ENCODE measurements around the gene MDGA2. TPM values are rescaled to one million over a fixed set of nuclear protein-coding genes. Genes with fewer than 3 reads are reported as not detected.
"Not testable (repeated sequence)": the region's sequence is repeated elsewhere in the genome, so short reads cannot be mapped to it uniquely, and the experiment has no call there.

The MDGA2 gene
- total RNA-seq, 1 donor from 2014 or later = not detected

GRCh38 chr14:47637753-47638152, 37.7 kb downstream of the MDGA2 start:
- DNase-seq (no peak), ATAC-seq (ENCODE audit: poor library complexity) (no peak)
- intact Hi-C loops (cut with DNase I) = no loop called here

- ATAC-seq (ENCODE audit: poor library complexity) (no peak), DNase-seq (no peak)
- intact Hi-C loops (cut with DNase I) = no loop called here
Measured at GRCh38 chr14:47626151-47627035, 49.0 kb downstream of the MDGA2 start.

GRCh38 chr14:47624126-47624525, 51.3 kb downstream of the MDGA2 start:
- DNase-seq; intact Hi-C loops (cut with DNase I); ATAC-seq (ENCODE audit: poor library complexity): not testable (repeated sequence)

DNA sequence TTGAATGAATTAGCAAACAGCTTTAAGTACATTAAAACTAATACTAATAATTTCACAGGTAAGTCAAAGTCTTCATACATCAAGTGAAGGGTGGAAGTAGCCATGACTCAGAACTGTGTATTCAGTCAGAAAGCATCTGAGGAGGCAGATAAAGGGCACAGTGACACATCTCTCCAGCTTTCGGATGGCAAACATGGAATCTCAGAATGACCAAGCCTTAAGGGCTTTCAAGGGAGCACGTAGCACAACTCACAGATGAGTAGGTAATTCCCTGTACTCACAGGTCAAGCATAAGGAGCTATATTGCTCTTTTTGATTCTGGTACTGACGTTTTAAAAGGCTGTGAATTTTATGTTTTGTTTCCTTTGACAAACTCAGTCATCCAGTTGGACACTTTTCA, 56.0 kb downstream of the MDGA2 start:
- no peak for ATAC-seq (ENCODE audit: poor library complexity)
- no peak for DNase-seq
- intact Hi-C loops (cut with DNase I) = no loop called here

DNA sequence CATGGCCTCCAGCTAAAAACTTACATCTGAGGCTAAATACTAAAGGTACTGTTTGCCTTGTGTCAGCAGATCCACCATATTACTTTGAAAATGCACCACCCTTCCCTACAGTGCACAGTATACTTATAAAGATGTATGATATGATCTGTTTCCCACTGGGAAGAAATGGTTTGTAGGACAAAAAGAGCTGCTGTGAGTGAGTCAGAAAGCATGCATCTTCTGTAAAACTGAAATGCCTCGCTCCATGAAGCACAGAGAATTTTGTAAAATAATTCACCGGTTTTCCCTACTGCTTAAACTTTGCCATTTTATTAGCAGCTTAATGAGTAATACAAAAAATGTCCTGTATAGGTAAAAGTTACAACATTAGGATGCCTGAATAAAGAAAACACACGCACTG, 68.8 kb downstream of the MDGA2 start:
- no peak for DNase-seq
- ATAC-seq (ENCODE audit: poor library complexity) = no peak
- intact Hi-C loops (cut with DNase I) = no loop called here

DNA sequence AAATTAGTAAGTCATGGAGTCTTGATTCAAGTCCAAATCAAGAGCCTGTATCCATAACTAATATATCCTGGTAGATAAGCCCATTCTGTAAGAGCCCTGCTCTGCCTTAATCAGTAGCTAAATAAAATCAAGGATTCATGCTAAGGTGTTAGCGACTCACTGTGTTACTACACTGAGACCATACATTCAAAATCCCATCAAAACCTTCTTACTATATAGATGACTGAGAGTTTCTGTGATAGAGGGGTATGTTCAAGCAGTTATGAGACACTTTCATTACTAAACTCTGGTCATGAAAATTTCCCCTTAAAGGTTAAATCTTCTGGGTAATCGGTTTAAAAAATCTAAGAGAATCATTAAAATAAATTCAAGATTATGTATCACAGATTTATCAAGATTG, 78.5 kb downstream of the MDGA2 start:
- DNase-seq (no peak), ATAC-seq (ENCODE audit: poor library complexity) (no peak)
- intact Hi-C loops (cut with DNase I) = no loop called here

- DNase-seq (no peak), ATAC-seq (ENCODE audit: poor library complexity) (no peak)
- intact Hi-C loops (cut with DNase I) = no loop called here
Measured at GRCh38 chr14:47596232-47596631, 79.2 kb downstream of the MDGA2 start.

DNA sequence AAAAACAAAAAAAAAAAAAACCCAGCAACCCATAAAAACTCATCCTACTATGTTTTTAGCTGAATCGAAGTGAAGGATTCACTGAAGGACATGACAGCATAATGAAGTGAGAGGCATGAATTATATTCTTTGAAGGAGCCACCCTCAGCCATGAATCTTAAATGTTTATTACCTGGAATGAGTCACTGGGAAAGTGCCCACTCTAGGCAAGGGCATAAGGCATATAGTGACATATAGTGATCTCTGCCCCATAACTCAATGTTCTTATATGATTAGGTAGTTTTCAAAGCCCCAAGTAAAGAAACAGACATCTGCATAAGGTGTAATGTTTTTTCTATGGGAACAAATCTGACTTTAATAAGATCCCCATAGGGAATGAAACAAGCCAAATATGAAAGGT, 79.9 kb downstream of the MDGA2 start:
- intact Hi-C loops (cut with DNase I) = no loop called here
- DNase-seq (no peak), ATAC-seq (ENCODE audit: poor library complexity) (no peak)

GRCh38 chr14:47590767-47591495, 84.5 kb downstream of the MDGA2 start:
- intact Hi-C loops (cut with DNase I) = no loop called here
- DNase-seq (no peak), ATAC-seq (ENCODE audit: poor library complexity) (no peak)

- intact Hi-C loops (cut with DNase I) = no loop called here
- no peak for DNase-seq
- ATAC-seq (ENCODE audit: poor library complexity) = no peak
Measured at GRCh38 chr14:47585447-47585846, 90.0 kb downstream of the MDGA2 start.

- intact Hi-C loops (cut with DNase I) = no loop called here
- ATAC-seq (ENCODE audit: poor library complexity) = no peak
- DNase-seq = no peak
Measured at GRCh38 chr14:47567273-47567672, 108.1 kb downstream of the MDGA2 start.

DNA sequence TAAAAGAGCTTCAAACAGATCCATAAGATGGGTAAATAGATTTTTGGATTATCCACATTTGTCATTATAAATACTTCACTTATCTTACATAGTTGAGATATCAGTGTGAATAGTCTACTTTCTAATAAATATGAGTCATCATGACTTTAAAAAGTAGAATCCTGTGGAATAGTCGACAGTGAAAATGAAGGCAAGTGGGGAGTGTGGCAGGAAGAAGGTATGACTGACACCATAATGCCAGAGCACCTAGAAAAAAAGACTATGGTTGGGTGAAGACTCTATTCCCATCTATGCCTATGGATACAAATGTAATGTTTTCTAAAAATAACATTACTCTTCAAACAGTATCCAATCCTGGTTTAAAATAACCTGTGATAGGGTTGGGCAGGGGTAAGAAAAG, 117.5 kb downstream of the MDGA2 start:
- ATAC-seq (ENCODE audit: poor library complexity) (no peak), DNase-seq (no peak)
- intact Hi-C loops (cut with DNase I) = no loop called here

GRCh38 chr14:47555333-47555732, 120.1 kb downstream of the MDGA2 start:
- intact Hi-C loops (cut with DNase I) = no loop called here
- DNase-seq (no peak), ATAC-seq (ENCODE audit: poor library complexity) (no peak)

GRCh38 chr14:47549886-47550285, 125.5 kb downstream of the MDGA2 start:
- intact Hi-C loops (cut with DNase I) = no loop called here
- ATAC-seq (ENCODE audit: poor library complexity) (no peak), DNase-seq (no peak)

DNA sequence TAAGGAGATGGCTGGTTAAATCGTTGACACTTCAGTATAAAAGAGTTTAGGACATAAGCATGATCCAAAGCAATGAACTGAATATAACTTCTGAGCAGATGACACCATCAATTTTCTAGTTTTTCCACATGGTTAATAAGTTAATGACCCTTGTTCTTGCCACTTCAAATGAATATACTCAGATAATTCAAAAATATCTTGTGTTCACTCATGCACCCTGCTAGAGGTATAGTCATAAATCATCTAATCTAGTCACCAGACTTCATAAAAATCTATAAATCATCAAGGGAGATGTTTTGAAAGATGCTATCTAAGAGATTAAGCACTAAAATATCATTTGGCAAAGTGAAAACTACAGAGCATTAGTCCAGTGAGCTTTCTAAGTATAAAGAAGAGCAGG, 131.9 kb downstream of the MDGA2 start:
- ATAC-seq (ENCODE audit: poor library complexity) (no peak), DNase-seq (no peak)
- intact Hi-C loops (cut with DNase I) = no loop called here

DNA sequence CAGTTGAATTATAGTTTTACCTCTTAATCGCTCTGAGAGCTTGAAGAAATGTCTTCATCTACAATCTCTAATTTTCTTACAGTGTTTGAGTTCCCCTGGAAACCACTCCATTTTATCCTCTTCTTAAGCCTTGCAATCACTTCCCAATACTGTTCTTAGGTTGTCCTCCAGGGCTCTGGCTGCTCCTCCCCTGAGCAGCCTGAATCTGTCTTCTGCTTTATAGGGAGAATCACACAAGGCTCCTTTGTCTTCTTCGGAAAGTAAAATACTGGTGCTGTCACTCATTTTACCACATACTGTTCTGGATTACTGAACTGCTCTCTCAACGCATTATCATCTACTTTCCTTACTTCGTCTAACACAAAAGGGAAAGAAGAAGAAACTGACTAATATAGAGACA, 133.7 kb downstream of the MDGA2 start:
- intact Hi-C loops (cut with DNase I) = no loop called here
- no peak for DNase-seq
- no peak for ATAC-seq (ENCODE audit: poor library complexity)

DNA sequence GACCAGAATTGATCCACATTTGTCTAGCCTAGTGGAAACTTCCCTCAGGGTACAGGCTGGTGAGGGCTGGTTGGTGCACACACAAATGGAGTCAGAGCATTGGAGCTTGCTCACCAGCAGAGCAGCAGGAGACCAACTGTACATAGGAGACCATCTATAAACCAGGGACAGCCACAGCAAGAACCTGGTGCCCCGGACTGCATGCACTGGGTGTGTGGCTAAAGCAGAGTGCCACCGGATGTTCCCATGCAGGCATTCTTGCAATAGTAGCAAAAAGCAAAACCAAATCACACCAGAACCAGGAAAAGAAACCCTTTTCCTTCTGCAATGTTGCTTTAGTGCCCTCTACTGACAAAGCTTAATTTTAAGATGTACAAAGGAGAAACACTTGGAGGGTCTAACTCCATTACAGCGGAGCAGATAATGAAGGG, 136.4 kb downstream of the MDGA2 start:
- no peak for ATAC-seq (ENCODE audit: poor library complexity)

GRCh38 chr14:47536341-47536740, 139.1 kb downstream of the MDGA2 start:
- intact Hi-C loops (cut with DNase I) = no loop called here
- ATAC-seq (ENCODE audit: poor library complexity) (no peak), DNase-seq (no peak)

More for the DNA sequence above, 136.4 kb downstream of the MDGA2 start:
- no peak for DNase-seq
- intact Hi-C loops (cut with DNase I) = no loop called here

DNA sequence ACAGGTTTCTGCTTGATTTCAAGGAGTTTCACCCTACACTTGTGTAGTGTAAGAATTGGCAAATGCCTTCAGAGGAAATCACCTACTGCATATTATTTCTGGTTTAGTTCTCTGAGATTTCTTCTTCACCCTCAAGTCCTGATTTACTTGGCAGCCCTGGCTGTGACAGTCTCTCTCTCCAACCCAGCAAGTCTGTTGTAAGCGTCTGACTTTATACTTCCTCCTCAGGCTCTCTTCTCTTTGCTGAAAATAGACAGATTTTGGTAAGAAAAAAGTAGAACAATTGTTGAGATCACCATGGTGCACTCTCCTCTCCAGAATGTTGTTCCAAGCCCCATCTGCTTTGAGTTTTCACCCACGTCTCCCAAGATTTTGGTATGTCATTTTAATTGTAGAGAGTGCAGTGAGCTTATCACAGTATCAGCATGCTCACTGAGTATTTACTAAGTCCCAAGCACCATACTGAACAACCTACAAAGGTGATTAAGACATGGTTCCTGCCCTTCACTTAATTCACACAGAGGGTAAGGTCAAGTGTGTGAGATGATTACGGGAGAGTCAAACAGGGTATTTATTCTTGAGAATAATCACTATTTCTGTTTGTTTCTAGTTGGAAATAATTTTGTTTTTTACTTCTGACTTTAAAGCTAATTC, 148.7 kb downstream of the MDGA2 start:
- ATAC-seq (ENCODE audit: poor library complexity) (no peak), DNase-seq (no peak)
- intact Hi-C loops (cut with DNase I) = no loop called here

DNA sequence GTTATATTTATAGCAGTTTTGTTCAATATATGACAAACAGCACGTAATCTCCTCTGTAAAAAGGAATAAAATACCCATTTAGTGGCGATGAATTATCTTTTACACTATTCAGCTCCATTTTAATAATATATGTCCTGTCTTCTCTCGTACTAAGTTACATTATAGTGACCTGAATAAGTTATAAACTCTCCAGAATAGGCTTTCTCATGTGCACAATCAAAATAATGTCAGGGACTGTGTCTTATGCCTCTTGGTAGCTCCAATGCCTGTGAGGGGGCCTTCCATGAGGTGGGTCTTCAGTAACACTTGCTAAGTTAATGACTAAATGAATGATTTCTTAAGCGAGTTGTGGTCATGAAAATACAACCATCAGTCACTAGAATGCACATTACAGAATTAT, 150.9 kb downstream of the MDGA2 start:
- ATAC-seq (ENCODE audit: poor library complexity) (no peak), DNase-seq (no peak)
- intact Hi-C loops (cut with DNase I) = no loop called here
